NCI-H1436 (cell line): ENCODE results near the gene DGCR8.

Experiments used
- DNase-seq: peaks from one replicate; lab custom pipeline; 2025; lab: John Stamatoyannopoulos, UW

The DGCR8 gene

DNA sequence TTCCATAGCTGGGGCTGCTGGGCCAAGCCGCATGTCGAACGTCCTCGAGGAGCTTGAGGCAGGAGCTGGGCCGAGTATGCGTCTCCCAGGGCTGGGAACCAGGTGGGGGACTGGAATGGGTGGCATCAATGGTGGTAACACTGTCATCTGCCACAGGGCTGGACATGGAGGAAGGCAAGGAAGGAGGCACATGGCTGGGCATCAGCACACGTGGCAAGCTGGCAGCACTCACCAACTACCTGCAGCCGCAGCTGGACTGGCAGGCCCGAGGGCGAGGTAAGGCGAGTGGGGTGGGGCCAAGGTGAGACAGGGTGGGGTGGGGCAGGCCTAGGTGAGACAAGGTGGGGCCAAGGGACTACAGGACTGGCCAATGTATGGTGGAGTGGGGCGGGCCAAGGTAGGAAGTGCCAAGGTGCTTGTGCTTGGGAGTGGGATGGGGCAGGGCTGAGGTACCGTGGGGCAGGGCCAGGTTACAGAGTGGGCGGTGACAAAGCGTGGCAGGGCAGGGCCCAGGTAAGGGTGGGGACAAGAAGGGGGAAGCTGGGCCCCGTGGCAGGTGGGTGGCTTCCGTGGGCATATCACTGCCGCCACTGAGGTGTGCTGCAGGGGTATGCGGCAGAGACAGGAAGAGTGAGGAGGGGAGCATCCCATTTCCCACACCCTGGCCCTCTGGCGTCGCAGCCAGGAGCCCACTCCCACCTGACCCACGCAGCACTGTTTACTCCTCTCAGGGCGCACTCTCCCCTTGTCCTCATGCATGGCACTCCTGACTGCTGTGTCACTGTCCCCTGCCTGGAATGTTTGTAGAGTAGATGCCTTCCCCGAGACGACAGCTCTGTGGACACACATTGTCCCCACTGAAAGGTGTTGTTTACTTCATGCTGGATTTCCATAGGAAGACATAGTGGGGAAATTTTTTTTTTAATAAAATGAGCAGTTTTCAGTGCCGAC lies 27.5 kb upstream of the DGCR8 start:
- no peak for DNase-seq

DNA sequence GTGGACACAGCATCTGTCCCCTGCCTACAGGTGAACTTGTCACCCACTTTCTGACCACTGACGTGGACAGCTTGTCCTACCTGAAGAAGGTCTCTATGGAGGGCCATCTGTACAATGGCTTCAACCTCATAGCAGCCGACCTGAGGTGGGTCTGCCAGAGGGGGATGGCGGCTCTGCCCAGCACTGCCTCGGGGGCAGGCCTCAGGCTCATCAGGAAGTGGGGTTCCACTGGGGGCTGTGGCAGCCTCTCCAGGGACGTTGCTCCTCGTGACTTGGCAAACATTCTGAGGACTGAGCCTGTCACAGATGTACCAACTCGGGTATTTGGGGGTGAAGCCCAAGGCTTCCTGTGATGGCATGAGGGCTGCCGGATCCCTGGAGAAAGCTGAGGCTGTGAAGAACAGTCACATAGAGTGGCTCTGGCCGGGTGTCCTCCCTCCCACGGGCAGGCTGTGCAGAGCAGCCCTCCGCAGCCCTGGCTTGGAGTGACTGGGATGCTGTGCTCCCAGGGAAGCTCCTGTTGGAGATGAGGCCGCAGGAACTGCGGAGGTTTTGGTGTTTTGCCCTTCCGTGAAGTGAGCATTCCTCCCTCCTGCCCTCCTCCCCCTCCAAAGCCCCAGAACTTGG lies 26.5 kb upstream of the DGCR8 start:
- no peak for DNase-seq

- no peak for DNase-seq
Observed at GRCh38 chr22:20054034-20054427, 26.0 kb upstream of the DGCR8 start.

DNA sequence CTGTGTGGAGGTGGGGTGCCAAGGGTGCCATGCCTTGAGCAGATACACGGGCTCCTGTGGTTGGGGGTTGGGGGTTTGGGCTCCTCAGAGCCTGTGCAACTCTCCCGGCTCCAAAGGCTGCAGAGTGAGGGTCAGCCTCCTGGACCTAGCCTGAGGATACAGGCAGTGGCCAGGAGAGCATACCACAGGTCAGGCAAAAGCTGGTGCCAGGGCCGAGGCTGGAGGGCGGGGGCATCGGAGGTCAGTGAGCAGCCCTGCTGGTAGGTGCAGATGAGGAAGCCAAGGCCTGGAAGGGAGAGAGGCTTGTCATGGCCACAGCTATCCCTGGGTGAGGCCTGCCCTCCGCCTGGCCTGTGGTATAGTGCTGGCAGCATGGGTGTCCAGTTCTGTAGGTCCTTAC lies 25.6 kb upstream of the DGCR8 start:
- DNase-seq = no peak

GRCh38 chr22:20055144-20055543 lies 24.9 kb upstream of the DGCR8 start:
- DNase-seq = no peak

- no peak for DNase-seq
Observed at GRCh38 chr22:20055654-20056053, 24.4 kb upstream of the DGCR8 start.

GRCh38 chr22:20056161-20056560 lies 23.9 kb upstream of the DGCR8 start:
- no peak for DNase-seq

GRCh38 chr22:20056696-20057386 lies 23.2 kb upstream of the DGCR8 start:
- DNase-seq = no peak

DNA sequence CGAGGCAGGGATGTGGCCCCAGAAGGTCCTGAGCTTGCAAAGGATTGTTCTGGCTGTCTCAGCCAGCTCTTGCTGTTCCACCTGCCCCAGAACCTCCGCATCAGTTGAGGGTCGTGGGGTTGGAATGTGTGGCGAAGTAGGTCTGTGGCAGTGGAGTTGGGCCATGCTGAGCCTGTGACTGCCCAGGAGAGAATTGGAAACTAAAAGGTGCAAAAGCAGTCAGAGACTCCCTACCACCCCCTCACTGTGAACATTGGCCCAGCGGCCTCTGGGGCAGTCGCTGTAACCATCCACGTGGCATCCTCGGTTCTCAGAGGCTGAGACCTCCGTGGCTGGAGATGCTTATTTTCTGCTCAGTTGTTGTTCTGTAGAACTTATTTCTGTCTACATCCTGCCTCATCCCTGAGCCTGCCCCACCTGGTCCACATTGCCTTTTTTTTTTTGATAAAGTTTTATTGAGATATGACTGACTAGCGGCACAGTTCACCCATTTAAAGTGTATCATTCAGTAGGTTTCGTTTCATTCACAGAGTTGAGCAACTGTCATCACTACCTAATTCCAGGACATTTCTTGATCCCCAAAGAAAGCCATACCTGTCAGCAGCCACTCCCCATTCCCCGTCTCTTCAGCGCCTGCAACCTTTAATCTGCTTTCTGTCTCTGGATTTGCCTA lies 22.3 kb upstream of the DGCR8 start:
- no peak for DNase-seq

GRCh38 chr22:20058989-20059770 lies 20.9 kb upstream of the DGCR8 start:
- DNase-seq = no peak

DNA sequence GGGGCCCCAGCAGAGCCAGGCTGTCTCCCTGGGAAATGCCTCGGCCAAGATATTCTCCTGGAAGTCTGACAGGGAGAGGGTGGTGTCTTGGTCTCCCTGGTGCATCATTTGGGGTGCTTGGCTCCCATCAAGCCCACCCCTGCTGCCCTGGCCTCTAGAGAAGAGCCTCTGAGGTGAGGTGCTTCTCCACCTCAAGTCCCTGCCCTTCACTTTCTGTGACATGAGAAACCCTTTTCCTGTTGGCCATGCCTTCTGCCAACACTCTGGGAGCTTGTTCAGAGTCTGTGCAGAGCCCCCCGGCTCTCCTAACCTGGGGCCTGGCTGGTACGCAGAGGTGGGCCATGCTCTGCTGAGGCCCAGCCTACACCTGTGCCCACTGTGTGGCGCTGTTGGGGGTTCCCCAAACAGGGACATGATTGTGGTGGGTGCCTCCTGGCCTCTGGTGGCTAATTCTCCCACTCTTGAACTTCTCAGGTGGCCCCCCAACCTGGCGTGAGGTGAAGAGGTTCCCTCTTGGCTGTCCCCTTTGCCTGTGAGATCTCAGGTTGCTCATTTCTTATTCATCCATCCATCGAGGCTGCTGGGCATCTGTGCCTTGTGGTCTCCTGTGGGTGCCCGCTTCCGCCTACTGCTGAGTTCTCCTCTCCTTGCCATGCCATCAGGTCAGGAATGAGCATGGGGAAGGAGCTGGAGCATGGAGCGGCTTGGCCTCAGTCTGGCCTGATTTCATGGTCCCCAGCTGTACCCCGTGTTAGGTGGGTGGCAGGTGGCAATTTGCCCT lies 19.2 kb upstream of the DGCR8 start:
- DNase-seq = no peak

- DNase-seq = no peak
Observed at GRCh38 chr22:20061481-20061861, 18.6 kb upstream of the DGCR8 start.

DNA sequence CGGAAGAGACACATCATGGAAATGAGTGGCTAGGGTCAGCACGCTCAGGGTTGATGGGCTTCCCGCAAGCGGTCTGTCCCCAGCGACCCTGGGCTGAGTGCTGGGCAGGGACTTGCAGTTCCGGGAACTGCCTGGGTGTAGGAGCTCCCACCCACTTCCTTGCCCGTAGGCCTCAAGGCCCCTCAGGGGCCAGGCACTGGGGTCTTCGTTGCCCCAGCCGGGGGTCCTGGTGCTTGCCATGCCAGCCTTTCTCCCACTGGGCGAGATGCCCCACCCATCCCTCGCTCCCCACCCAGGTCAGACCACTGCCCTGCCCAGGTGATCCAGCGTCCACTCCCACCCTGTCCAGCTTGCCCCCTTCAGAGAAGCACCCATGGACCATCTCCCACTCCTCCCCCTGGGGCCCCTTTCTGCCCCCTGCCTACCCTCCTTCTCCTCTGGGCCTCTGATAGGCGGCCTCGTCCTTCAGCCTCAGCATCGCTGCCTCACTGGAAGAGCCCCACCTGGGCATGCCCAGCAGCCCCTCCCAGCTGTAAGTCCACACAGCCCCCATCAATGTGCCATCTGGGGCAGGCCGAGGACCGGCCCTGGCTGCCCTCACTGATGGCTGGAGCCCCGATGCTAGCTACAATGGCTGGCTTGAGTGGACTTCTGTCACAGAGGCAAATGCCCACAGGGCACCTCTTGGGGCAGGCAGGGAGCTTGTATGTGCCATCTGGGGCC lies 17.8 kb upstream of the DGCR8 start:
- no peak for DNase-seq

DNA sequence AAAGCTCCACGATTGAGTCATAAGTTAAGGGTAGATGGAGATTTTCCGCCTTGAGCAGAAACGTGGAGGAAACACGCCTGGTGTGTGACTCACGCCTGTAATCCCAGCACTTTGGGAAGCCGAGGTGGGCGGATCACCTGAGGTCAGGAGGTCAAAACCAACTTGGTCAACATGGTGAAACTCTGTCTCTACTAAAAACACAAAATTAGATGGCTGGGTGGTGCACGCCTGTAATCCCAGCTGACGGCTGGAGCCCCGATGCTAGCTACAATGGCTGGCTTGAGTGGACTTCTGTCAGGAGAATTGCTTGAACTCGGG lies 17.3 kb upstream of the DGCR8 start:
- DNase-seq = no peak

DNA sequence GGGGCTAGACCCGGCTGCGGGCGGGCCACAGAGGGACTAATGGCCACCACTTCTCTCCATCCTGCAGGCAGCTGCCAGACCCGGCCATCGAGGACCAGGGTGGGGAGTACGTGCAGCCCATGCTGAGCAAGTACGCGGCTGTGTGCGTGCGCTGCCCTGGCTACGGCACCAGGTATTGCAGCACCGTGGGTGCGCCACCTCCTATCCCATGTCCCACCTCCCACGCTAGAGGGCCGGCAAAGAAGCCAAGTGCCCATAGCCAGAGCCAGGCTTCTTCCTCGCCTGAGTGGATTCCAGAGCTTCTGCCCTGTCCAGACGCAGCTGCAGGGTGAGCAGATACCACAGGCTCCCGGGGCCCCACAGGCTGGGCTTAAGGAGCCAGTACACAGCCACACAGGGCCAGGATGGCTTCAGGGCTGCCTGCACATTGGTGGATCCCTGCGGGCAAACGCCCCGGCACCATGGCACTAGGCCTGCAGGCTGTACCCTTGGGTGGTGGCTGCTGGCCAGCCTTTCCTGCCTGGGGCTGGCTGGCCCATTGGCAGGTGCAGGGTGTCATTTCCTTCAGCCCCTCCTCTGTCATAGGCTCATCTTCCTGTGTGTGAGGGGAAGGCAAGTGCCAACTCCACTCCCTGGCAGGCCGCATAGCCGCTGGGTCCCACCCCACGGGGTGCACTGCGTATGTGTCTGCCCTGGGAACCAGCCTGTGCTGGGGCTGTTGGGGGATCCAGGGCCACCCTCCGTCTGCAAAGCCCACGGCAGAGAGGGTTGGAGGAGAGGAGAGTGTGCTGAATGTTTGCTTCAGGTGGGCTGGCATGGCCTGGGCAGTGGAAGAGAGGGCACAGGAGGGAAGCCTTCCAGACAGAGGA lies 16.5 kb upstream of the DGCR8 start:
- DNase-seq = no peak

- DNase-seq = no peak
Observed at GRCh38 chr22:20064140-20064480, 15.9 kb upstream of the DGCR8 start.

DNA sequence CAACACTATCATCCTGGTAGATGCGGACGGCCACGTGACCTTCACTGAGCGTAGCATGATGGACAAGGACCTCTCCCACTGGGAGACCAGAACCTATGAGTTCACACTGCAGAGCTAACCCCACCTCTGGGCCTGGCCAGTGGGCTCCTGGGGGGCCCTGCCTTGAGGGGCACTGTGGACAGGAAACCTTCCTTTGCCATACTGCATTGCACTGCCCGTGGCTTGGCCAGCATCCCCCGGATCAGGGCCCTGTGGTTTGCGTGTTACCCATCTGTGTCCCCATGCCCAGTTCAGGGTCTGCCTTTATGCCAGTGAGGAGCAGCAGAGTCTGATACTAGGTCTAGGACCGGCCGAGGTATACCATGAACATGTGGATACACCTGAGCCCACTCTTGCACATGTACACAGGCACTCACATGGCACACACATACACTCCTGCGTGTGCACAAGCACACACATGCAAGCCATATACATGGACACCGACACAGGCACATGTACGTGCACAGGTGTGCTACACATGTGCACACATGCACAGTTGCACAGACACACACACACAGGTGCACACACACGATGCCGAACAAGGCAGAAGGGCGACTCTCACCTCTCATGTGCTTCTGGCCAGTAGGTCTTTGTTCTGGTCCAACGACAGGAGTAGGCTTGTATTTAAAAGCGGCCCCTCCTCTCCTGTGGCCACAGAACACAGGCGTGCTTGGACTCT lies 15.3 kb upstream of the DGCR8 start:
- DNase-seq = no peak

GRCh38 chr22:20065896-20066616 lies 14.0 kb upstream of the DGCR8 start:
- DNase-seq = no peak
